Measurements from ENCODE around the gene FOSL1. TPM values are rescaled to one million over a fixed set of nuclear protein-coding genes. Genes with fewer than 3 reads are reported as not detected.

Gene FOSL1
- total and polyA plus RNA-seq, 4 donors, result 0.17 to 0.20 TPM; not detected in 2

- no peak for TF ChIP-seq ZBTB33 (IDR thresholded peaks at IDR 0.05)
- TF ChIP-seq GABPA (IDR thresholded peaks at IDR 0.05 in 1 of 2, conservative IDR thresholded peaks at IDR 0.05 in 1 of 2), result no peak
- TF ChIP-seq FOXA2 (IDR thresholded peaks at IDR 0.05), result no peak
- no peak for TF ChIP-seq RAD21 (IDR thresholded peaks at IDR 0.05)
- TF ChIP-seq JUND (IDR thresholded peaks at IDR 0.05), result no peak
- TF ChIP-seq FOXA1 (IDR thresholded peaks at IDR 0.05), result no peak
- no peak for TF ChIP-seq NR2F2 (IDR thresholded peaks at IDR 0.05)
- no peak for TF ChIP-seq HNF4G (IDR thresholded peaks at IDR 0.05)
- TF ChIP-seq YY1 (IDR thresholded peaks at IDR 0.05), result no peak
- TF ChIP-seq, protein P1, sequence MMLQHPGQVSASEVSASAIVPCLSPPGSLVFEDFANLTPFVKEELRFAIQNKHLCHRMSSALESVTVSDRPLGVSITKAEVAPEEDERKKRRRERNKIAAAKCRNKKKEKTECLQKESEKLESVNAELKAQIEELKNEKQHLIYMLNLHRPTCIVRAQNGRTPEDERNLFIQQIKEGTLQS (IDR thresholded peaks at IDR 0.05), result no peak
- TF ChIP-seq TAF1 (conservative IDR thresholded peaks at IDR 0.05), result no peak
- no peak for TF ChIP-seq RXRA (IDR thresholded peaks at IDR 0.05)
These were observed 1.4 kb downstream of the FOSL1 start (continued) for GRCh38 chr11:65898656-65899355.

GRCh38 chr11:65897020-65897471 is 3.1 kb downstream of the FOSL1 start:
- no peaks in the 10 kb centered on the region for H3K27me3 ChIP-seq (ENCODE audit: control insufficient read depth in 4 of 4, insufficient read depth in 4 of 4, low read length in 3 of 4)
- WGBS, result 93% methylated on average over 4 of the region's 4 CpGs

More at GRCh38 chr11:65897020-65897471, 3.1 kb downstream of the FOSL1 start:
- H3K9me3 ChIP-seq (ENCODE audit: control insufficient read depth in 4 of 4, low read length in 3 of 4), result no peaks in the 10 kb centered on the region
- no peak for TF ChIP-seq SP1 (IDR thresholded peaks at IDR 0.05)
- TF ChIP-seq EGR1 (IDR thresholded peaks at IDR 0.05; ENCODE audit: low read depth in 2 of 2), result no peak
- TF ChIP-seq HNF4A (conservative IDR thresholded peaks at IDR 0.05), result no peak
- TF ChIP-seq, protein P2, sequence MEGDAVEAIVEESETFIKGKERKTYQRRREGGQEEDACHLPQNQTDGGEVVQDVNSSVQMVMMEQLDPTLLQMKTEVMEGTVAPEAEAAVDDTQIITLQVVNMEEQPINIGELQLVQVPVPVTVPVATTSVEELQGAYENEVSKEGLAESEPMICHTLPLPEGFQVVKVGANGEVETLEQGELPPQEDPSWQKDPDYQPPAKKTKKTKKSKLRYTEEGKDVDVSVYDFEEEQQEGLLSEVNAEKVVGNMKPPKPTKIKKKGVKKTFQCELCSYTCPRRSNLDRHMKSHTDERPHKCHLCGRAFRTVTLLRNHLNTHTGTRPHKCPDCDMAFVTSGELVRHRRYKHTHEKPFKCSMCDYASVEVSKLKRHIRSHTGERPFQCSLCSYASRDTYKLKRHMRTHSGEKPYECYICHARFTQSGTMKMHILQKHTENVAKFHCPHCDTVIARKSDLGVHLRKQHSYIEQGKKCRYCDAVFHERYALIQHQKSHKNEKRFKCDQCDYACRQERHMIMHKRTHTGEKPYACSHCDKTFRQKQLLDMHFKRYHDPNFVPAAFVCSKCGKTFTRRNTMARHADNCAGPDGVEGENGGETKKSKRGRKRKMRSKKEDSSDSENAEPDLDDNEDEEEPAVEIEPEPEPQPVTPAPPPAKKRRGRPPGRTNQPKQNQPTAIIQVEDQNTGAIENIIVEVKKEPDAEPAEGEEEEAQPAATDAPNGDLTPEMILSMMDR (IDR thresholded peaks at IDR 0.05; ENCODE audit: low read depth, low read length, missing input control), result no peak
- no peak for TF ChIP-seq HNF4G (IDR thresholded peaks at IDR 0.05)
- no peak for TF ChIP-seq NR2F2 (IDR thresholded peaks at IDR 0.05)
- TF ChIP-seq REST (IDR thresholded peaks at IDR 0.05), result no peak
- TF ChIP-seq, protein P1 (IDR thresholded peaks at IDR 0.05), result no peak
- no peak for TF ChIP-seq FOXA2 (IDR thresholded peaks at IDR 0.05)
- TF ChIP-seq, protein P3, sequence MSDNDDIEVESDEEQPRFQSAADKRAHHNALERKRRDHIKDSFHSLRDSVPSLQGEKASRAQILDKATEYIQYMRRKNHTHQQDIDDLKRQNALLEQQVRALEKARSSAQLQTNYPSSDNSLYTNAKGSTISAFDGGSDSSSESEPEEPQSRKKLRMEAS (IDR thresholded peaks at IDR 0.05), result no peak
- no peak for TF ChIP-seq JUND (IDR thresholded peaks at IDR 0.05)
- no peak for TF ChIP-seq TAF1 (conservative IDR thresholded peaks at IDR 0.05)
- TF ChIP-seq RAD21 (IDR thresholded peaks at IDR 0.05), result no peak
- TF ChIP-seq FOXA1 (IDR thresholded peaks at IDR 0.05), result no peak
- TF ChIP-seq YY1 (IDR thresholded peaks at IDR 0.05), result no peak
- no peak for TF ChIP-seq ZBTB33 (IDR thresholded peaks at IDR 0.05)
- TF ChIP-seq RXRA (IDR thresholded peaks at IDR 0.05), result no peak
- TF ChIP-seq GABPA (IDR thresholded peaks at IDR 0.05 in 1 of 2, conservative IDR thresholded peaks at IDR 0.05 in 1 of 2), result no peak
- no peak overlapping the region for H3K27ac ChIP-seq (ENCODE audit: low read depth in 1 of 2, low read length in 2 of 2)
- H3K36me3 ChIP-seq (ENCODE audit: control insufficient read depth in 4 of 4, insufficient read depth in 3 of 4, low read depth in 1 of 4, low read length in 3 of 4), result peaks cover 0 to 1% (median 0%) of the 10 kb centered on the region in 4 donors
- H3K9ac ChIP-seq (ENCODE audit: low read depth in 1 of 2, low read length in 2 of 2), result no peak overlapping the region
- H3K4me1 ChIP-seq (ENCODE audit: control insufficient read depth in 4 of 4, insufficient read depth in 4 of 4, low read length in 3 of 4), result peaks cover 0 to 24% (median 12%) of the 10 kb centered on the region in 4 donors
- no peak overlapping the region for H3K4me3 ChIP-seq (ENCODE audit: low read depth in 1 of 3, low read length in 3 of 3)
- DNase-seq (ENCODE audit: low spot score), result no peak

Measured in liver (tissue), 9 donors.